Neutrophil (primary cell): ENCODE data around the gene CCDC14.

Experiments used
- H3K27ac ChIP-seq: fragments of 200-600 bp; sonication (generic); 2 replicates; pipeline ENCODE4 v1.5.1; 2016; ENCODE audit warnings: mild to moderate bottlenecking, moderate library complexity
- H3K27me3 ChIP-seq: fragments of 200-600 bp; sonication (generic); 2 replicates; pipeline ENCODE4 v1.6.0; 2016; ENCODE audit warnings: mild to moderate bottlenecking
- H3K36me3 ChIP-seq: fragments of 200-600 bp; sonication (generic); 2 replicates; pipeline ENCODE4 v1.5.1; 2017
- H3K4me1 ChIP-seq, 2 experiments: fragments of 200-600 bp in 1 of 2; sonication (generic) in 1 of 2; 1 replicate in 1 of 2; 2 replicates in 1 of 2; pipeline versions ENCODE4 v1.5.1 to v1.6.1; 2013 to 2016; ENCODE audit warnings: low read depth in 1 of 2, low read length in 1 of 2, mild to moderate bottlenecking in 1 of 2, moderate library complexity in 1 of 2; ENCODE audit not compliant: control insufficient read depth in 1 of 2, insufficient read depth in 1 of 2
- H3K4me3 ChIP-seq, 2 experiments: fragments of 200-600 bp in 1 of 2; sonication (generic) in 1 of 2; 1 replicate in 1 of 2; 2 replicates in 1 of 2; pipeline ENCODE4 v1.5.1; 2013 to 2016; ENCODE audit warnings: low read depth in 1 of 2, low read length in 1 of 2, mild to moderate bottlenecking in 1 of 2, moderate library complexity in 1 of 2
- H3K9me3 ChIP-seq: fragments of 200-600 bp; sonication (generic); 2 replicates; pipeline ENCODE4 v1.5.1; 2016
- TF ChIP-seq, protein P1 (sequence below): fragments of 200-600 bp; sonication (generic); IDR thresholded peaks from 2 replicates; pipeline ENCODE4 v1.5.1; 2016; ENCODE audit warnings: antibody characterized with exemption

Gene CCDC14

DNA sequence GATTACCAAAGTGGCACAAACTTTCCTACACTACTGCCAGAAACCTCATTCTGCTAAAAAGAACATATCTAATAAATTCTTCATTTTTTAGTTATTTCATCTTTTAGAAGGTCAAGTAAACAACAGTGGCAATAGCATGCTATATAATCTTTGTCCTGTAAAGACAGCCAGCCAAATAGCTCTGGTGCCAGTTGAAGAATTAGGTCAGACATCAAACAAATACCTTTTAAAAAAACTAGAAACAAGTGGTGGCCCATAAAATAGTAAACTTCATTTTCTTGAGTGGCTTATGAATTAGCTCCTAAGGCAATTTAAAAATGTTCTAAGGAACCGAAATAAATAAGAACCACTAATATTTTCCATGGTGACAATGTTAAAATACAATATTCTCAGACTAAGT, 19.5 kb downstream of the CCDC14 start:
- Histone ChIP-seq H3K9me3 (no peaks in the 10 kb centered on the region), H3K27ac (no peak overlapping the region), H3K36me3 (peaks cover 39% of the 10 kb centered on the region), H3K4me1 (no peaks in the 10 kb centered on the region), H3K4me3 (no peak overlapping the region), H3K27me3 (no peaks in the 10 kb centered on the region)
- TF ChIP-seq, protein P1, sequence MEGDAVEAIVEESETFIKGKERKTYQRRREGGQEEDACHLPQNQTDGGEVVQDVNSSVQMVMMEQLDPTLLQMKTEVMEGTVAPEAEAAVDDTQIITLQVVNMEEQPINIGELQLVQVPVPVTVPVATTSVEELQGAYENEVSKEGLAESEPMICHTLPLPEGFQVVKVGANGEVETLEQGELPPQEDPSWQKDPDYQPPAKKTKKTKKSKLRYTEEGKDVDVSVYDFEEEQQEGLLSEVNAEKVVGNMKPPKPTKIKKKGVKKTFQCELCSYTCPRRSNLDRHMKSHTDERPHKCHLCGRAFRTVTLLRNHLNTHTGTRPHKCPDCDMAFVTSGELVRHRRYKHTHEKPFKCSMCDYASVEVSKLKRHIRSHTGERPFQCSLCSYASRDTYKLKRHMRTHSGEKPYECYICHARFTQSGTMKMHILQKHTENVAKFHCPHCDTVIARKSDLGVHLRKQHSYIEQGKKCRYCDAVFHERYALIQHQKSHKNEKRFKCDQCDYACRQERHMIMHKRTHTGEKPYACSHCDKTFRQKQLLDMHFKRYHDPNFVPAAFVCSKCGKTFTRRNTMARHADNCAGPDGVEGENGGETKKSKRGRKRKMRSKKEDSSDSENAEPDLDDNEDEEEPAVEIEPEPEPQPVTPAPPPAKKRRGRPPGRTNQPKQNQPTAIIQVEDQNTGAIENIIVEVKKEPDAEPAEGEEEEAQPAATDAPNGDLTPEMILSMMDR, result no peak

DNA sequence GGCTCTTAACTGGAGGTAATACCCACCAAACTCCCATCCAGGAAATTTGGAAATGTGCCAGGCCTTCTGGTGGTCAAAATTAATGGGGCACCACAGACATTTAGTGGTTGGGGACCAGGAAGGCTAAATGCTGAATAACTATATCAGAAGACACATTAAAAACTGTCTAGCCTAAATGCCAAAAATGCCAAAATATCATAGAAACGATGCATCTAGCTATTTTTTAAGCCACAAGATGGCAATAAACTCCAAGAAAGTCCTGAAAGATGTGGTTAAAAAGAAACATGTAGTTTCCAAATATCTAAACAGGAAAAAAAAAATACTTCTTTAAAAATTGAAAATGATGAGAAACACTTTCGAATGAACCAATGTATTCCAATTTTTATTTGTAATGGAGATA, 19.9 kb downstream of the CCDC14 start:
- TF ChIP-seq, protein P1, result no peak
- peaks cover 38% of the 10 kb centered on the region for H3K36me3 ChIP-seq
- no peak overlapping the region for H3K4me3 ChIP-seq
- H3K27ac ChIP-seq, result no peak overlapping the region
- no peaks in the 10 kb centered on the region for H3K9me3 ChIP-seq
- no peaks in the 10 kb centered on the region for H3K4me1 ChIP-seq
- no peaks in the 10 kb centered on the region for H3K27me3 ChIP-seq

DNA sequence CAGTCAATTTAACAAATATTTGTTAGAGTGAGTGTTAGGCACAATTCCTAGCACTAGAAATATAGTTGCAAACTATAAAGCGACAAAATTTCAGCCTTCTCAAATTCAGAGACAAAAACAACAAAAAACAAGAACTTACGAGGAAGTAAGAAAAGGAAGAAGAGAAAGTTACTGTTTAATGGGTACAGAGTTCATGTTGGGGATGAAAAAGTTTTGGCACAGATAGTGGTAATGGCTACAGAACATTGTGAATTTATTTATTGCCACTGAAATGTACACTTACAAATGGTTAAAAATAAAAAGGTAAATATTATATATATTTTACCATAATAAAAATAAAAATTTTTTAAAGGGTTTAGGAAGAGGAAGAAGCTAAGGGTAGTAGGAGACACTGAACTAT, 21.3 kb downstream of the CCDC14 start:
- TF ChIP-seq, protein P1, result no peak
- H3K36me3 ChIP-seq, result peaks cover 31% of the 10 kb centered on the region
- H3K9me3 ChIP-seq, result no peaks in the 10 kb centered on the region
- no peak overlapping the region for H3K4me3 ChIP-seq
- no peaks in the 10 kb centered on the region for H3K4me1 ChIP-seq
- H3K27ac ChIP-seq, result no peak overlapping the region
- H3K27me3 ChIP-seq, result no peaks in the 10 kb centered on the region

DNA sequence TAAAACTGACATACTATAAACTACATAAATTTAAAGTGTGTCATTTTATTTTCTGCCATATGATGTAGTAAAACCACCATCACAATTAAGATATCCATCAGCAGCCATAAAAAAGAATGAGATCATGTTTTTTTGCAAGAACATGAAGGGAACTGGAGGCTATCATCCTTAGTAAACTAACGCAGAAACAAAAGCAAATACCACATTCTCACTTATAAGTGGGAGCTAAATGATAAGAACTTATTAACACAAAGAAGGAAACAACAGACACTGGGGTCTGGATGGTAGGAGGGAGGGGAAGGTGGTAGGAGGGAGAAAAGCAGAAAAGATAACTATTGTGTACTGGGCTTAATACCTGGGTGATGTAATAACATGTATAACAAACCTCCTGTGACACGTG, 24.6 kb downstream of the CCDC14 start:
- no peak overlapping the region for H3K4me3 ChIP-seq
- peaks cover 13% of the 10 kb centered on the region for H3K36me3 ChIP-seq
- H3K27ac ChIP-seq, result no peak overlapping the region
- H3K27me3 ChIP-seq, result no peaks in the 10 kb centered on the region
- TF ChIP-seq, protein P1, result no peak
- H3K9me3 ChIP-seq, result no peaks in the 10 kb centered on the region
- no peaks in the 10 kb centered on the region for H3K4me1 ChIP-seq

DNA sequence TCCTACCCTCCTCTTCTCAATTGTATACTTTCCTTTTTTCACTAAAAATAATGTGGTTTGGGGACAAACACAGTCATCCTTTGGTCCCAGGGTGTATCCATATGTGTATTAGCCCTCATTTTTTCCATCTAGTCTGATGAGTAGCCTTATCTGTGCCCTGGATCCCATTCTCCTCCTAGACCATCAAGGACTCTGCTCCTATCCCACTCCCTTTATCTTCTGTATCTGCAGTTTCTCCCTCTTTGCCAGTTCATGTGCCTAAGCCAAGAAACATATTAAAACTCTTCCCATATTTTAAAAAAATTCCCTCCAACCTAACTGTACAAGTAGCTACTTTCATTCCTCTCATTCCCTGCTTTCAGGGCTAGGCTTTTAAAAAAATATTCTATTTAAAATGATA, 25.2 kb downstream of the CCDC14 start:
- Histone ChIP-seq H3K27me3 (no peaks in the 10 kb centered on the region), H3K36me3 (peaks cover 11% of the 10 kb centered on the region), H3K9me3 (no peaks in the 10 kb centered on the region), H3K4me1 (no peaks in the 10 kb centered on the region), H3K4me3 (no peak overlapping the region), H3K27ac (no peak overlapping the region)
- TF ChIP-seq, protein P1, result no peak

DNA sequence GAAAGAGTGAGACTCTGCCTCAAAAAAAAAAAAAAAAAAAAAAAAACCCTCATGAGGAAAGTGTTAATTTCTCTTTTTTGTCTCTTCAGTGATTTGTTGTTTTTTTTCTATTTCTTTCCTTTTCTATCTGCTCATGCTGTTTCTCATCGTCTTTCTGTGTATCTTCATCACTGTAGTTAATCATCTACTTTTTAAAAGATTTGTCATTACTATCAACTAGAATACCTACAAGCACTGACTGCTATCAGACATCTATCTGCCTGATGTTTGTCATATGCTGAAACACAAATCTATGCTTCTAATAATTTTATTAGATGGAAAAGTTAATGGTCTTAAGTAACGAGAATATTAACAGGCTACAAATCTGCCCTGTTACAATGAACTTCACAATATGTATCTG, 26.8 kb downstream of the CCDC14 start:
- TF ChIP-seq, protein P1, result no peak
- Histone ChIP-seq H3K9me3 (no peaks in the 10 kb centered on the region), H3K4me3 (no peak overlapping the region), H3K27me3 (no peaks in the 10 kb centered on the region), H3K36me3 (peaks cover 10% of the 10 kb centered on the region), H3K27ac (no peak overlapping the region), H3K4me1 (no peaks in the 10 kb centered on the region)
